NB4 (cell line): ENCODE results near the gene HDAC4.

Experiments
- CTCF ChIP-seq: IDR thresholded peaks from one replicate; pipeline ENCODE4 v1.5.1; 2012; ENCODE audit warnings: low read depth, low read length
- MAX ChIP-seq: IDR thresholded peaks from 2 replicates; pipeline ENCODE4 v1.6.1; 2011; ENCODE audit warnings: low read depth, low read length
- MYC ChIP-seq: IDR thresholded peaks from 2 replicates; pipeline ENCODE4 v1.6.1; 2011; ENCODE audit warnings: low read depth, low read length
- POLR2A ChIP-seq: IDR thresholded peaks from 2 replicates; pipeline ENCODE4 v1.6.1; 2011; ENCODE audit warnings: mild to moderate bottlenecking; ENCODE audit not compliant: insufficient read length; ENCODE audit errors: extremely low read depth

- no peak for TF ChIP-seq CTCF
- no peak for TF ChIP-seq POLR2A
- no peak for TF ChIP-seq MAX
- no peak for TF ChIP-seq MYC
These were observed 130.9 kb downstream of the HDAC4 start for GRCh38 chr2:239269916-239270315.
